Non-pigmented ciliary epithelial cell (primary cell): ENCODE data around the gene TXNDC17.
"Not testable (repeated sequence)": the region's sequence is repeated elsewhere in the genome, so short reads cannot be mapped to it uniquely, and the experiment has no call there.

ENCODE experiments used
- DNase-seq: peaks from one replicate; pipeline ENCODE4 v3.0.0-alpha.2; 2010; ENCODE audit warnings: low read depth

TXNDC17 gene

GRCh38 chr17:6661464-6661848 is 20.6 kb downstream of the TXNDC17 start:
- DNase-seq = no peak

- DNase-seq = not testable (repeated sequence)
Observed at GRCh38 chr17:6663200-6663599, 22.3 kb downstream of the TXNDC17 start.

DNA sequence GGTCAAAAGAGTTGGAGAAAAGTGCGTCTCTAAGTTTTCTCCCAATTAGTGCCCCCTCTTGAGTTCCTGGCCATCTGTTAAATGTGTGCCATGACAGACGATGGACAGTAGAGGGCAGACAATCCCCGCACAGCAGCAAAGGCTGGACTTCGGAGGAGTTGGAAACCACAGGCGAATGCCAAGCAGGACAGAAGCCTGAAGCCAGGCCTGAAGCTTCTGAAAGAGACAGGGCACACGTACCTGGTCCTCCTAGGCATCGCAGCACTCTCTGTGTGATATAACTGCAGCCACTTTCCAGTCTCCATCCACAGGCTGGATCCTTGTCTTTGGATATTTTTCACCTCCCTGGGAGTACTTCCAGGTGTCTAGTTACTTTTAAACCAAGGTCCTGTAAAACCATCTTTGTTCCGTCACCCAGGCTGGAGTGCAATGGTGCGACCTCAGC is 25.2 kb downstream of the TXNDC17 start:
- DNase-seq = peak; percentile 54

DNA sequence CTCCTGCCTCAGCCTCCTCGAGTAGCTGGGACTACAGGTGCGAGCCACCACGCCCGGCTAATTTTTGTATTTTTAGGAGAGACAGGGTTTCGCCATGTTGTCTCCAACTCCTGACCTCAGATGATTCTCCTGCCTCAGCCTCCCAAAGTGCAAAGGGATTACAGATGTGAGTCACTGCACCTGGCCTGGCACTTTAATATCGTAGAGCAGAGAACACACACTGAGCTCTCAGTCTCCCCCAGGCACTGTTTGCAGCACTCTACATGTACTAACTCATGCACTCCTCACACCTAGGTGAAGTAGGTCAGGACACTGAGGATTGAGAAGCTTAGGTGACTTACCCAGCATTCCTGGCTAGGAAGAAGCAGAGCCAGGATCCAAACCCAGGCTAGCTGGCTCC is 25.7 kb downstream of the TXNDC17 start:
- DNase-seq = no peak

- no peak for DNase-seq
Observed at GRCh38 chr17:6667516-6667915, 26.7 kb downstream of the TXNDC17 start.

GRCh38 chr17:6668219-6668618 is 27.4 kb downstream of the TXNDC17 start:
- DNase-seq = no peak

- DNase-seq = no peak
Observed at GRCh38 chr17:6668727-6669425, 28.0 kb downstream of the TXNDC17 start.

DNA sequence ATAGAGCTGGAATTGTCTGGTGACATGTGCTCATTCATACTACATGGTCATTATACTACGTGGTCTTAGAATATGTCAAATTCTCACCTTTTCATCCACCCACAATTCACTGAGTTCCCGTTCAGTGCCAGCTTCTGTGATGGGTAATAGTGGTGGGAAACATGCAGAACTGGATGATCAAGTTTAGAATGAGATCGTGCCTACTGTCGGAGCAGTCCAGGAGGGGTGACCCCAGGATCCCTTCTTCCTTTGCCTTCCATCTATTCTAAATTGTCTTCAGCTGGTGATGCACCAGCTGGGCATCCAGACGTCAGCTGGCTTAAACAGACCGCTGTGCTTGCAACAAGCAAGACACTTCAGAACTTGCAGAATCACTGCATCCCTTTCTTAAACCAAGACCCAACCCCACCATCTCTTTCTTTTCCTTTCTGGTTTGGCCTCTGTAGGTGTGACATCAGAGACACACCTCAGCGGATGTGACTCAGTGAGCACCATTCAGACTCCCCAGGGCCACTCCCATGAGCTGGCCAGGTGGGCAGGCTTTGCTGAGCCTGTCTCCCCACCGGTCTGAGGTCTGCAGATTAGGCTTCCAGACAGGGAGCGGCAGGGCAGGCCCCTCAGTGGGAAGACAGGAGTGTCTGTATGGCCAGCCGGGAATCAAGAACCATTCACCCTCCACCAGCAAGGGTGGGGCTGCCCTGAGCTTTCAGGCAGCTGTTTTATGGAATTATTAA is 28.8 kb downstream of the TXNDC17 start:
- DNase-seq = no peak

- DNase-seq = no peak
Observed at GRCh38 chr17:6670571-6670970, 29.7 kb downstream of the TXNDC17 start.

DNA sequence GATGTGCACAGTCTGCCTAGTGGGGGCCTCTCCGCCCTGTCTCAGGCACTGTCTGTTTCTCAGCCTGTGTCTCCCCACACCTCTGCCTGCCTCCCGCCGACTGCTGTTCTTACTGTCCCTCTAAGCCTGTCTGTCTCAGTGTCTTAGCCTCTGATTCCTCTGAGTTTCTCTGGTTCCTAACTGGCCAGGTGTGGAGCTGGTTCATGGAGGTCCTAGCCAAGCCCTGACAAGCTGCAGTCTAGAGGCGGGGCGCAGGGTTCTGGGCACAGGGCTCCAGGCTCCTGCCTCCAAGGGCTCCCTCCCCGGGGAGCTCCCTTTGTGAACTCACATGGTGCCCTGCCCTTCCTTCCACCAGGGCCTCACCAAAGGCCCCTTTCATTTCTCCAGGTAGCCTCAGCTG is 30.1 kb downstream of the TXNDC17 start:
- no peak for DNase-seq

- DNase-seq = no peak
Observed at GRCh38 chr17:6671431-6671830, 30.6 kb downstream of the TXNDC17 start.

DNA sequence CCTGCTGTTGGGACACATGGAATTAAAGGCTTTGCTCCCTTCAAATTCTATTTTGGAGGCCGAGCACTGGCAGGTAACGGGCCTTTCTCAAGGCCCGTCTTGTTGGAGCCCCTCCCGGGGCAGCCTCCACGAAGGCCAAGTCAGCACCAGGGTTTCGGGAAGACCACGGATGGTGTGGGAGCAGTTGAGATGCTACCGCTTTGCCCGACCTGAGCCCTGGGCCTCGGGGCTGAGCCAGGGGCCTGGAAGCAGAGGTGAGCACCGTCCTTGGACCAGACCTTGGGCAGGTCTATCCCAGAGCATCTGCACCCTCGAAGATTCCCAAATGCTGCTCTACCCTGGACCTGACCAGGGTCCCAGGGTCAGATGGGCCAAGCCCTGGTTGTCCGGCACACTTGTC is 33.7 kb downstream of the TXNDC17 start:
- DNase-seq = no peak

GRCh38 chr17:6675201-6675825 is 34.5 kb downstream of the TXNDC17 start:
- no peak for DNase-seq

DNA sequence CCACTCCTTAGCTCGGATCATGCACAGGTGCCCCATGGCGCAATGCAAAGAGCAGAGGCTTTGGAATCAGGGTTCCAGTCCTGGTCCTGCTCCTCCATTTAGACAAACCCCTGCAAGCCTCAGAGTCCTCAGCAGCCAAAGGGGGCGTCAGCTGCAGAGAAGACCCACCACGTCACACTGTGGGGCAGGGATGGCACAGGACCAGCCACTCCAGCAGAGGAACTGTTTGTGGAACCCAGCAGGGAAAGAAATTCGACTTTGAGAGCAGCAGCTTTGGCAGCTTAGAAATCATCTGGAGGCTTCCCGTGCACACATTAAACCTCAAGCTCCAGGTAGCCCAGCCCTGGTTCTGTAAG is 35.9 kb downstream of the TXNDC17 start:
- no peak for DNase-seq

- DNase-seq = no peak
Observed at GRCh38 chr17:6677158-6677831, 36.4 kb downstream of the TXNDC17 start.

- no peak for DNase-seq
Observed at GRCh38 chr17:6677946-6678345, 37.1 kb downstream of the TXNDC17 start.

- DNase-seq = no peak
Observed at GRCh38 chr17:6679241-6679640, 38.4 kb downstream of the TXNDC17 start.

DNA sequence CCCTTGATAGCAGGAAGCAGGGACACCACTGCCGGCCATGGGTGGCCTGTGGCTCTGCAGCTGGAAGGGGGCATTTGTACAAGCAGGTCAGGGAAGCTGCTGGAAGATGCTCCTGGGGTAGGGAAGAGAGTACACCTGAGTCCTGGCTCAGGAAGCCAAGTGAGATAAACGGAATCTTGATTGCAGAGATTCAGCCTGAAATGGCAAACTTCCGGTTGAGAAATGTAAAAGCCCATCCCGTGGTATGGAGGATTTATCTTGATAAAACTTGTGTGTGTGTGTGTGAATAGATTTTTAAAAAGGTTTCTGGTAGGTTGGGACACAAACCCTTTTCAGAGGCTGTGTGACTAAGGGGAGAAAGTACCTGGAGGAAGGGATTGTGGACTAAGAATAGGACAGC is 40.3 kb downstream of the TXNDC17 start:
- DNase-seq = no peak

DNA sequence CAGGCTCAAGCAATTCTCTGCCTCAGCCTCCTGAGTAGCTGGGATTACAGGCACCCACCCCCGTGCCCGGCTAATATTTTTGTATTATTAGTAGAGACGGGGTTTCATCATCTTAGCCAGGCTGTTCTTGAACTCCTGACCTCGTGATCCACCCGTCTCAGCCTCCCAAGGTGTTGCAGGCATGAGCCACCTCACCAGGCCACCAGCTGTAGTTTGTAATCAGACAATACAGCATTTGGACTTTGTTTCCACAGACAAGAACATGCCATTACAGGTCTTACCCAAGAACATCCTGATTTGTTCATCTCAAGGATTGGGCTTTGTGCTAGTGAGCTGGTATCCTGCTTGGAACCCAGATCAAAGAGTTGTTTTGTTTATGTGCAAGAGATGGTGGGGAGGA is 40.8 kb downstream of the TXNDC17 start:
- DNase-seq = no peak

- DNase-seq = no peak
Observed at GRCh38 chr17:6682339-6682738, 41.5 kb downstream of the TXNDC17 start.

- no peak for DNase-seq
Observed at GRCh38 chr17:6683081-6683684, 42.3 kb downstream of the TXNDC17 start.

DNA sequence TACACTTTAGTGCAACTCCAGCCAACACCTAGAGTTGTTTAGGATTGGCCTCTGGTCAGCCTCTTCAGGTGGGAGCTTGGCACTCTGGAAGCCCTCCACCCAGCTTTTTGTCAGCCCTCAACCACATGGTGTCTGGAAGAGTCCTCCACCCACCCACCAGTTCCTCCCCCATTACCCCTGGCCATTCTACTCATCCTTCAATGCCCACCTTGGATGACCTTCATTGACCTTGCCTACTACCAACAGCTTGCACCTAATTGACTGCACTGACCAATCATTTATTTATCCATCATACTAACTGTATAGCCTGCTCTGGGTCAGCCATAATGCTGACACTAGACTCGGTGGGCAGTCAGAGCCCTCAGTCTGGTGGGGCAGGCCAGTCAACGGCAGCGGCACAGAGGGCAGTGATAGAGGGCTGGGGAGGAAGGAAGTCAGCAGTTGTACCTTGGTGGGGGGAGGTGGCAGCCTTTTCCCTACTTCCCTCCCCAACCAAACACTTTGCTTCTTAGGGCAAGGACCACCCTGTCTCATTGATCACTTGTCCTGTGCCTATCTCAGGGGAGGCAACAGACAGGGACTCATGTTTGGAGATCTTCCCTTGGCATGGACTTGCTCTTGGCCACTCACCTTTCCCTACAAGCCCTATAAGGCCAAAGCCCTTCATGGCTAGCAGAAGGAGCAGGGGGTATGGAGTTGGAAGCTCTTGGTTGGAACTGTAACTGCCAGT is 43.0 kb downstream of the TXNDC17 start:
- no peak for DNase-seq
